Activated CD8-positive, alpha-beta memory T cell treated with anti-CD3 and anti-CD28 coated beads, Interleukin-2, amount 50 U/mL, for 48 hours (primary cell): Measurements from ENCODE around the gene SPNS1.
"Not testable (repeated sequence)": the region's sequence is repeated elsewhere in the genome, so short reads cannot be mapped to it uniquely, and the experiment has no call there.

Experiments
- DNase-seq: peaks from one replicate; pipeline ENCODE4 v3.0.0-alpha.2; 2020

The SPNS1 gene, protein sequence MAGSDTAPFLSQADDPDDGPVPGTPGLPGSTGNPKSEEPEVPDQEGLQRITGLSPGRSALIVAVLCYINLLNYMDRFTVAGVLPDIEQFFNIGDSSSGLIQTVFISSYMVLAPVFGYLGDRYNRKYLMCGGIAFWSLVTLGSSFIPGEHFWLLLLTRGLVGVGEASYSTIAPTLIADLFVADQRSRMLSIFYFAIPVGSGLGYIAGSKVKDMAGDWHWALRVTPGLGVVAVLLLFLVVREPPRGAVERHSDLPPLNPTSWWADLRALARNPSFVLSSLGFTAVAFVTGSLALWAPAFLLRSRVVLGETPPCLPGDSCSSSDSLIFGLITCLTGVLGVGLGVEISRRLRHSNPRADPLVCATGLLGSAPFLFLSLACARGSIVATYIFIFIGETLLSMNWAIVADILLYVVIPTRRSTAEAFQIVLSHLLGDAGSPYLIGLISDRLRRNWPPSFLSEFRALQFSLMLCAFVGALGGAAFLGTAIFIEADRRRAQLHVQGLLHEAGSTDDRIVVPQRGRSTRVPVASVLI

DNA sequence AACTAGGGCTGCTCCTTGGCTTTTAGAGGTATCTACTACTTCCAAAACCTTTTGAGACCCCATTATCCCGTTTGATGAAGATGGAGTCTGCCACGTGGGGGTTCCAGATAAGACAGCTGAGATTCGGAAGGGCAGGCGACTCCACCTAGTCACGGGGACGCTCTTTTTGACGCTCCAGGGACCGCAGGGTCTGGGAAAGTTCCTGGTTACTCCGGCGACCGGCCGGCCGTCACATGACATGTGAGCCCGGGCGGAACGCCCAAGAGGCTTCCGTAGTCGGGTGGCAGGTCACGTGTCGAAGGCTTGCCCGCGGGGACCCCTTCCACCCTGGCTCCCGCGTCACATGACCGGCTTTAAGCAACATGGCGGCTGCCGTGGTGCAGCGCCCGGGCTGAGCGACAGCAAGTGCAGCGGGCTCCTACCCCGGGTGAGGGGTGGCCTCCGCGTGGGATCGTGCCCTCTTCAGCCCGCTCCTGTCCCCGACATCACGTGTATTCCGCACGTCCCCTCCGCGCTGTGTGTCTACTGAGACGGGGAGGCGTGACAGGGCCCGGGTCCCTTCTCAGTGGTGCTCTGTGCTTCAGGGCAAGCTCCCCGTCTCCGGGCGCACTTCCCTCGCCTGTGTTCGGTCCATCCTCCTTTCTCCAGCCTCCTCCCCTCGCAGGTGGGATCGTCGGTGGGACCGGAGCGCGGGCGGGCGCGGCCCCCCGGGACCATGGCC, at the start of gene SPNS1:
Gene SPNS1 (plus strand): TSS at position 342 of the 721 bp plus-strand sequence. CDS start 374 bp downstream, at position 716.
- peak; percentile 96 for DNase-seq

DNA sequence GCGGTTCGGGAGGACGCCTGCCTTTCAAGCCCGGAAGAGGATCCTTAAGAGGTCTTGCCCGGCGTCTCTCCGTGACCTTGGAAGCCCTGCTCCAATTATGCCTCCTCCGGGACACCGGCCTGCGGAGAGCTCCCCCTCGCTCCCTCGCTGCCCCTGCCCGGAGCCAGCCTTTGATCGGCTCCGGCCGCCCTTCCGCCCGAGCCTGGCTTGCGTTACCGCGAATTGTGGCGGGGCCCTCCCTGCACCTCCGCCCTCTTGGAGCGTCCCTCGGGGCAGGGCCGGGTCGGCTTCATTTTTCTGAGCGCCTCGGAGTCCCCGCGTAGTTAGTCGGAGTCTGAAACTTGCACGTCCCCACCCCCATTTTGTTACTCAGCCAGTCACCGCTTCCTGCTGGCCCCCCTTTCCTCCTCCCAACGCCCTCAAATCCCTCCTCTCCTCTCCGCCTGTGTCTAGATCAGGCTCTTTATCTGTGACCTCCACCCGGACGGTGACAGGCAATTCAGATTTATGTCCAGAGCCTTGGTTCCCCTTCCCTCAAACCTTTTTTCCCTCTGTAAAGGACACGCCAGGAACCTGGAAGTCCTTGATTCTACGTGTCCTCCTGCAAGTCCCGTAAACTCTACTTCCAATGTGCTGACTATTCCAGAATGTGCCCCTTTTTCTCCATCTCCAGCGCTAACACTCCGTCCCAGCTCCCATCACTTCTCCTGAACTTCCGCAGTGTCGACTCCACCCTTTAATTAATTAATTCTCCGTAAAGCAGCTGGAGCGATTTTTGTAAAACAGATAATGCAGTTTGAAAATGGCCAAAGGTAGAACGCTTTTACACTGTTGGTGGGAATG, 49.0 kb upstream of the SPNS1 start:
- peak; percentile 89 for DNase-seq

DNA sequence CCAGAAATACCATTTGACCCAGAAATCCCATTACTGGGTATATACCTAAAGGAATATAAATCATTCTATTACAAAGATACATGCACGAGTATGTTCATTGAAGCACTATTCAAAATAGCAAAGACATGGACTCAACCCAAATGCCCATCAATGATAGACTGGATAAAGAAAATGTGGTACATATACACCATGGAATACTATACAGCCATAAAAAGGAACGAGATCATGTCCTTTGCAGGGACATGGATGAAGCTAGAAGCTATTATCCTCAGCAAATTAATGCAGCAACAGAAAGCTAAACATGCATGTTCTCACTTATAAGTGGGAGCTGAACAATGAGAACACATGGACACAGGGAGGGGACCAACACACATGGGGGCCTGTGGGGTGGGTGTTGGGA, 48.3 kb upstream of the SPNS1 start:
- DNase-seq: not testable (repeated sequence)

DNA sequence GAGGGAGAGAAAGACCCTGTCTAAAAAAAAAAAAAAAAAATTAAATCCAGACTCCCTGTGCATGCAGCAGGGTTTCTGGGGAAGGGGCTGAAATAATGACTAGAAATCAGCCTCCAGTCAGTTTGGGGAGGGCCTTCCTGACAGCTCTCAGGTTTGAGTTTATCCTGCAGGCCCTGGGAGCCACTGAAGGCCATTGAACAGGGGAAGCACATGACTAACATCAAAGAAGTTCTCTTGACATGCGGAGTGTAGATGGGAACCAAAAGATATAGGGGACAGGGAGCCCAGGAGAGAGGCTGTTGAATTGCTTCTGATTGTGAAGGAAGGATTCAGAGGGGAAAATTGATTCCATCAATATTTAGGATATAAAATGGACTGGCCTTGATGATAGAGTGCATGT, 46.8 kb upstream of the SPNS1 start:
- no peak for DNase-seq

DNA sequence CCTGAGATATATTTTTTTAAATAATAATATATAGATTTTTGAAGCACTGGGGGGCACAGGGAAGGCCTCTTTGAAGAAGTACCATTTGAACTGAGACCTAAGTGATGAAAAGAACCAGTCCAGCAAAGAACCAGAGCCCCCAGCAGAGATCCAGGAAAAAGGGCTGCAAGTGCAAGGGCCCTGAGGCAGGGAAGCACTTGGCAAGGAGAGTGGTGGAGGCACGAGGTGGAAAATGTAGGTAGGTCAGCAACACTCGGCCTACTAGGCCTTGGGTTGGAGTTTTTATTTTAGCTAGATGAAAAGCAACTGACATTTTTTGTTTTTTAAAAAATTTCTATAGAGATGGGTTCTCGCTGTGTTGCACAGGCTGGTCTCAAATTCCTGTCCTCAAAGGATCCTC, 44.4 kb upstream of the SPNS1 start:
- DNase-seq: no peak

DNA sequence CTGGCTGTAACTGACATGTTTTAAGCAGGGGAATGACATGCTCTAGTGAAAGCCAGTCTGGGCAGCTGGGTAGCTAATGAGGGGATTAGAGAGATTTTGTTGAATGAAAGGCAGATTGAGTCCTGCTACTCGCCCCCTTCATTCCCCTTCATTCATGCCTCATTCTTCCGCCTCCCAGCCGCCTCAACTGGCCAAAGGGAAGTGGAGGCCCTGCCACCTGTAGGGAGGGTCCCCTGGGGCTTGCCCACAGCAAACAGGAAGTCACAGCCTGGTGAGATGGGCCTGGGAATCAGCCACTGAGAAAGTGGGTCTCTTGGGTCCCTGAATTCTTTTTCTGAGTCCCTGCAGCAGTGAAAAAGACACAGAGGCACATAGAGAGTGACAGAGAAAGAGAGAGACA, 43.9 kb upstream of the SPNS1 start:
- no peak for DNase-seq

DNA sequence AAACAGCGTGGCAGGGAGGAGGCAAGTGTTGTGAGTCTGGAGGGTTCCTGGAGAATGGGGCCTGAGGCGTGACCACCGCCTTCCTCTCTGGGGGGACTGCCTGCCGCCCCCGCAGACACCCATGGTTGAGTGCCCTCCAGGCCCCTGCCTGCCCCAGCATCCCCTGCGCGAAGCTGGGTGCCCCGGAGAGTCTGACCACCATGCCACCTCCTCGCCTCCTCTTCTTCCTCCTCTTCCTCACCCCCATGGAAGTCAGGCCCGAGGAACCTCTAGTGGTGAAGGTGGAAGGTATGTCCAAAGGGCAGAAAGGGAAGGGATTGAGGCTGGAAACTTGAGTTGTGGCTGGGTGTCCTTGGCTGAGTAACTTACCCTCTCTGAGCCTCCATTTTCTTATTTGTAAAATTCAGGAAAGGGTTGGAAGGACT, 42.8 kb upstream of the SPNS1 start, which contains the start of gene CD19:
Gene CD19 (plus strand): TSS at position 171 of the 425 bp plus-strand sequence. CDS start 30 bp downstream, at position 201.
- no peak for DNase-seq

DNA sequence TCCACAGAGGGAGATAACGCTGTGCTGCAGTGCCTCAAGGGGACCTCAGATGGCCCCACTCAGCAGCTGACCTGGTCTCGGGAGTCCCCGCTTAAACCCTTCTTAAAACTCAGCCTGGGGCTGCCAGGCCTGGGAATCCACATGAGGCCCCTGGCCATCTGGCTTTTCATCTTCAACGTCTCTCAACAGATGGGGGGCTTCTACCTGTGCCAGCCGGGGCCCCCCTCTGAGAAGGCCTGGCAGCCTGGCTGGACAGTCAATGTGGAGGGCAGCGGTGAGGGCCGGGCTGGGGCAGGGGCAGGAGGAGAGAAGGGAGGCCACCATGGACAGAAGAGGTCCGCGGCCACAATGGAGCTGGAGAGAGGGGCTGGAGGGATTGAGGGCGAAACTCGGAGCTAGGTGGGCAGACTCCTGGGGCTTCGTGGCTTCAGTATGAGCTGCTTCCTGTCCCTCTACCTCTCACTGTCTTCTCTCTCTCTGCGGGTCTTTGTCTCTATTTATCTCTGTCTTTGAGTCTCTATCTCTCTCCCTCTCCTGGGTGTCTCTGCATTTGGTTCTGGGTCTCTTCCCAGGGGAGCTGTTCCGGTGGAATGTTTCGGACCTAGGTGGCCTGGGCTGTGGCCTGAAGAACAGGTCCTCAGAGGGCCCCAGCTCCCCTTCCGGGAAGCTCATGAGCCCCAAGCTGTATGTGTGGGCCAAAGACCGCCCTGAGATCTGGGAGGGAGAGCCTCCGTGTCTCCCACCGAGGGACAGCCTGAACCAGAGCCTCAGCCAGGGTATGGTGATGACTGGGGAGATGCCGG, 42.0 kb upstream of the SPNS1 start:
- DNase-seq: no peak

DNA sequence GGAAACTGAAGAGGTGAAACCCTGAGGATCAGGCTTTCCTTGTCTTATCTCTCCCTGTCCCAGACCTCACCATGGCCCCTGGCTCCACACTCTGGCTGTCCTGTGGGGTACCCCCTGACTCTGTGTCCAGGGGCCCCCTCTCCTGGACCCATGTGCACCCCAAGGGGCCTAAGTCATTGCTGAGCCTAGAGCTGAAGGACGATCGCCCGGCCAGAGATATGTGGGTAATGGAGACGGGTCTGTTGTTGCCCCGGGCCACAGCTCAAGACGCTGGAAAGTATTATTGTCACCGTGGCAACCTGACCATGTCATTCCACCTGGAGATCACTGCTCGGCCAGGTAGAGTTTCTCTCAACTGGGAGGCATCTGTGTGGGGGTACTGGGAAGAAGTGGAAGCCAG, 41.4 kb upstream of the SPNS1 start:
- DNase-seq: no peak

DNA sequence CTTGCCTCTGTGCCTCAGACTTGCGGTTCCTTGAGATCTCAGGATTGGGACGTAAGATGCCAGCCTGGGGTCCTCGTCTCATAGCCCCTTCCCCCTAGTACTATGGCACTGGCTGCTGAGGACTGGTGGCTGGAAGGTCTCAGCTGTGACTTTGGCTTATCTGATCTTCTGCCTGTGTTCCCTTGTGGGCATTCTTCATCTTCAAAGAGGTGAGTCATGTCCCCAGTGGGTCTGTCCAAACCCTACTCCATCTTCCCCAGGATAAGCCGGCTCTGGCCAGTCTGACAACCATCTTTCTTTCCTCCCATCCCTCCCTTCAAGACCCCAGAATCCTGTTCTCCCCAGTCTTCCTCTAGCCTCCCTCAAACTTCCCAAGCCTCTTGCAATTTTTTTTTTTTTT, 39.2 kb upstream of the SPNS1 start:
- DNase-seq: no peak

DNA sequence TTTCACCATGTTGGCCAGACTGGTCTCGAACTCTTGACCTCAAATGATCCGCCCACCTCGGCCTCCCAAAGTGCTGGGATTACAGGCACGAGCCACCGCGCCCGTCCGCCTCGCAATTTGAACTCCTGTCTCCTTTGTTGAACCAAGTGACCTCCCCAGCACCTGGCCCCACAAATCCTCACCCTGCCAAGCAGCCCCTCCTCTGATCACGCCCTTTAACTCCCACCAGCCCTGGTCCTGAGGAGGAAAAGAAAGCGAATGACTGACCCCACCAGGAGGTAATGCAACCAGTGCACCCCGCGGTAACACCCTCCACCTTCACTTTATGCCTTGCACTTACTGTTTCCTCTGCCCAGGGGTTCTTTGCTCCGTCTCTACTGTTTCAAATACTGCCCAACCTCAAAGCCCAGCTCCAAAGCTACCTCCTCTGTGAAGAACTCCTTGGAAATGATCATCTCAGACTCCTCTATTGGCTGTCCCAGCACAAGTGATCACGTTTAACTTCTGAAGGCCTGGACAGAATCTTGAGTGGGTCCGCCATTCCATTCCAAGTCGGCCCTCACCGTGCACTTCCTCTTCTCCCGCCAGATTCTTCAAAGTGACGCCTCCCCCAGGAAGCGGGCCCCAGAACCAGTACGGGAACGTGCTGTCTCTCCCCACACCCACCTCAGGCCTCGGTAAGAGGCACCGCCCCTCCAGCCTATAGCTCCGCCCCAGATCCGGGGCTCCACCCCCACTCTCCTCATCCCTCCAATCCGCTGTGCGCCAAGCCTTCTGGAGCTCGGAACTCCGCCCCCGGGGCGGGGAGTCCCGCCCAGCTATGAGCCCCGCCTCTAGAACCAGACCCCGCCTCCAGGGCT, 38.4 kb upstream of the SPNS1 start:
- DNase-seq: peak; percentile 96

DNA sequence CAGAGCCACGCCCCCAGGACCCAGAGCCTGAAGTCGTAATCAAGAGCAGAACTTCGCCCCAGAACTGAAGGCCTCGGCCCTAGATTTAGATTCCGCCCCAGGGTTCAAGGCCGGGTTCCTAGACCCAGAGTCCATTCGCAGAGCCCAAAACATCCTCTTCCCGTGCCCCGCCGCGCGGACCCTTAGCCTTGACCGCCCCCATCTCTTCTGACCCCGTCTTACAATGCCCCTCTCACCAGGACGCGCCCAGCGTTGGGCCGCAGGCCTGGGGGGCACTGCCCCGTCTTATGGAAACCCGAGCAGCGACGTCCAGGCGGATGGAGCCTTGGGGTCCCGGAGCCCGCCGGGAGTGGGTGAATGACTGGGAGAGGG, 37.8 kb upstream of the SPNS1 start:
- no peak for DNase-seq

DNA sequence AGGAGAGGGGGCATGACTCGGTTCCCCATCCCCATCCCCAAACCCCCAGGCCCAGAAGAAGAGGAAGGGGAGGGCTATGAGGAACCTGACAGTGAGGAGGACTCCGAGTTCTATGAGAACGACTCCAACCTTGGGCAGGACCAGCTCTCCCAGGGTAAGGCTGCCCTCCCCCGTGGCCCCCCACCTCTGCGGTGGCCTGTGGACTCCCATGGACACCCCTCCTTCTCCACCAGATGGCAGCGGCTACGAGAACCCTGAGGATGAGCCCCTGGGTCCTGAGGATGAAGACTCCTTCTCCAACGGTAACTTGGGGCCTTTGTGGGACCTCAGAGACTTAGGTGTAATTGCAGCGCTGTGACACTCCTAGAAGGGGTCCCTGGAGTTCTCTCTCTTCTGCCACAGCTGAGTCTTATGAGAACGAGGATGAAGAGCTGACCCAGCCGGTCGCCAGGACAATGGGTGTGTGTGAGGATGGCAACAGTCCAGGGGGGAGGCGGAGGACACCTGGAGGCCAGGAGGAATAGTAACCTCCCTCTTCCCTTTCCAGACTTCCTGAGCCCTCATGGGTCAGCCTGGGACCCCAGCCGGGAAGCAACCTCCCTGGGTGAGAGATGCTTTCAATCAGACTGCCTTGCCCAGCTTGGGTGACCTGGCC, 37.2 kb upstream of the SPNS1 start:
- no peak for DNase-seq

DNA sequence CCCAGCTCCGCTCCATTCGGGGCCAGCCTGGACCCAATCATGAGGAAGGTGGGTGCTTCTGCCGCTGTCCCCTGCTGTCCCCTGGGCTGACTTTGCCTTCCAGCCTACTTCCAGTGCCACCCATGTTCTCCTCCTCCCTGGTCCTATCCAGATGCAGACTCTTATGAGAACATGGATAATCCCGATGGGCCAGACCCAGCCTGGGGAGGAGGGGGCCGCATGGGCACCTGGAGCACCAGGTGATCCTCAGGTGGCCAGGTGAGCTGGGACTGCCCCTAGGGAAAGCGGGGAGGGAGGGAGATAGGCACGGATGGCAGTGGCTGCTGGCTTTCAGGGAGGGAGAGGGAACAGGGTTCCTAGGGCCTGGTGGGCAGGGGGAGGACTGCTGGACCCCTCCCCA, 35.9 kb upstream of the SPNS1 start:
- DNase-seq: no peak

DNA sequence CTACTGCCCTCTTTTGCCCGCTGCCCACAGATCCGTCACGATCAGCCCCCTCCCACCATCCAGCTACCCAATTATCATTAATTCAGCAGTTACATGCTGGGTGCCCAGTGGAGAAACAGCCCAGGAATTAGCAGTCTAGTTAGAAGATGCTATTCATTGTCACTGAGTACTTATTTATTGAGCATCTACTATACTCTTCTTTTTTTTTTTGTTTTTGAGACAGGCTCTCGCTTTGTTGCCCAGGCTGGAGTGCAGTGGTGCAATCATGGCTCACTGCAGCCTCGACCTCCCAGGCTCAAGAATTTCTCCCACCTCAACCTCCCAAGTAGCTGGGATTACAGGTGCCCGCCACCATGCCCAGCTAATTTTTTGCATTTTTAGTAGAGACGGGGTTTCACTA, 34.8 kb upstream of the SPNS1 start:
- not testable (repeated sequence) for DNase-seq

DNA sequence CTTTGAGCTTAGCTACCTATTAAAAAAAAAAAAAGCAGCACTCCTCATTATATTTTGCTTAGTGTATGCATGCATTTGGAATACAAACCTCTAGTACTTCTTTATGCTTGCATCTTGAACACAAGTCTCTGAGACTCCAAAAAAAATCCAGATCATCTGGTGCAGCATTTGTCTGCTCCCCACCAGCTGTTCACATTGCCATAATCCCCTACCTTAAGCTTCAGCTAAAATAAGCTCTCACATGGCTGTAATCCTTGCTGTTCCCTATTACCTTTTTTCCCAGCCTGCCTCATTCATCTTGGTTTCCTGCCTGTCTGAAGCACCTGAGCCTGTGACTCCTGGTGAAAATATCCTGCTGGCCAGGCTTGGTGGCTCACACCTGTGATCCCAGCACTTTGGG, 31.3 kb upstream of the SPNS1 start:
- DNase-seq: no peak

DNA sequence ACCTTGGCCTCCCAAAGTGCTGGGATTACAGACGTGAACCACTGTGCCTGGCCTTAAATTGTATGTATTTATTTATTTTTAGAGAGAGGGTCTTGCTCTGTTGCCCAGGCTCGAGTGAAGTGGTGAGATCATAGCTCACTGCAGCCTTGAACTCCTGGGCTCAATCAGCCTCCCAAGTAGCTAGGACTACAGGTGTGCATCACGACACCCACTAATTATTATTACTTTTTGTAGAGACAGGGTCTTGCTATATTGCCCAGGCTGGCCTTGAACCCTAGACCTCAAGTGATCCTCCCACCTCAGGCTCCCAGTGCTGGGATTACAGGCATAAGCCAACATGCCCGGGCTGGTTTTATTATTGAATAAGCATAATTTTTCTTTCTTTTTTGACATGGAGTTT, 27.9 kb upstream of the SPNS1 start:
- DNase-seq: no peak

DNA sequence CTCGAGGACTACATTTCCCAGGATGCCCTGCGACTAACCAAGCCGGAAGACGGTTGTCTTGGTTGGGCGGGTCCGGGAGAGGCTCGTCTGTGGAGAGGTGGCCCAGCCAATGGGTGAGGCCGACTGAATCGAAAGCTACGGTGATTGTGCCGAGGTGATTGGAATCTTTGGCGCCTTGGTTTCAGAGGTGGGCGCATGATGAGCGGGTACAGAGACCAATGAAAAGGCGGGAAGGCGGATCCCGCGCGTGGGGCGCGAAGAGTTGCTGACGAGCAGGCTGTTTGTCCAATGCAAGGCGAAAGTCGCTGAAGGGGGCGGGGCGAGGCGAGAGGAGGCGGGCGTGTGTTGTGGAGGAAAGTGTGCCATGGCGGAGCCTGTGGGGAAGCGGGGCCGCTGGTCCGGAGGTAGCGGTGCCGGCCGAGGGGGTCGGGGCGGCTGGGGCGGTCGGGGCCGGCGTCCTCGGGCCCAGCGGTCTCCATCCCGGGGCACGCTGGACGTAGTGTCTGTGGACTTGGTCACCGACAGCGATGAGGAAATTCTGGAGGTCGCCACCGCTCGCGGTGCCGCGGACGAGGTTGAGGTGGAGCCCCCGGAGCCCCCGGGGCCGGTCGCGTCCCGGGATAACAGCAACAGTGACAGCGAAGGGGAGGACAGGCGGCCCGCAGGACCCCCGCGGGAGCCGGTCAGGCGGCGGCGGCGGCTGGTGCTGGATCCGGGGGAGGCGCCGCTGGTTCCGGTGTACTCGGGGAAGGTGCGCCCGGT, 23.7 kb upstream of the SPNS1 start, which contains the start of gene NFATC2IP:
Gene NFATC2IP (plus strand): TSS at position 290 of the 762 bp plus-strand sequence. CDS start 75 bp downstream, at position 365.
- DNase-seq: peak; percentile 100

DNA sequence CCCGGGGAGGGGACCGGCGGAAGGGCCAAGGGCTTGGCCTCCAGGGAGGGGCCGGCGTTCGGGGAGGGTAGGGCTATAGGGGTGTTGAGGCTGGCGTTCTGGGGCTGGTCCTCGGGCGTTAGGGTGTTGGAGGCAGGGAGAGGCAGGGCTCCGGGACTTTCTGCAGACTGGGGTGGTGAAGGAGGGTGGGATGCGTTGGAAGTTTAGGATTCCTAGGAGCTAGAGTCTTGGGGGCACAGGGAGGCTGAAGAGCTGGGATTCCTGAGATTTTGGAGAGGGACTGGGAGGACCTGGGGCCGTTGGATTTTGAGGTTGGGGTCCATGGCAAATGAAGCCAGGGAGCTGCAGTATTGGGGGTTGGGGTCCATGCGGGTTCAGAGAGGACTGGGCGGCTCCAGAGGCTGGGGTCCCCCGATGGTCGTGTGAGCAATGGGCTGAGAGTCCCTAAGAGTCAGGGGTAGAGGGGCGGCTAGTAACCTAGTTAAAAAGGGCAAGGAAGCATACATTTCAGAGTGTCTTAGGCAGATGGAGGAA, 23.1 kb upstream of the SPNS1 start:
- no peak for DNase-seq
